SK-N-DZ (cell line): ENCODE data around the gene NADSYN1.

Source experiments
- DNase-seq: peaks from one replicate; pipeline ENCODE4 v3.0.0-alpha.2; 2015; ENCODE audit warnings: low spot score
- small RNA-seq, 2 experiments: library from RNA; depleted of rRNA; stranded (forward); fragments of <200 nt; gene quantifications; one replicate each; pipeline ENCODE3, GENCODE V24; 2014

NADSYN1 gene

DNA sequence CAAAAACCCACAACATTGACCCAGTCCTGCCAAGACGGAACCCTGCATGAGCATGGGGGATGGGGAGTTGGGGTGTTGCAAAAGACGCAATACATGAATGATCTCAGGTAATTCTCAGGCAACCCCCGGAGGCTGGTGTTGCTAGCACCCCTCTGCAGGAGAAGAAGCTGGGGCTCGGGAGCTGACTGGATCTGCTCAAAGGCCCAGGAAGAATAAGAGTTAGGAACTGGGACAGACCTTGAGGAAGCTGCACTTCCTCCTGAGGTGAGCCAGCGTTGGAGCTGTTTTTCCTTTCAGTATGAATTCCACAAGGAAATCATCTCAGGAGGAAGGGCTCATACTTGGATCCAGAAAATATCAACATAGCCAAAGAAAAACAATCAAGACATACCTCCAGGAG is 95.1 kb downstream of the NADSYN1 start, which contains the start of gene KRTAP5-9:
TSS of gene KRTAP5-9 (plus strand) at position 301 of the 400 bp plus-strand sequence. CDS start 238 bp downstream, outside the sequence.
- no peak for DNase-seq

- no peak for DNase-seq
Measured at GRCh38 chr11:71548716-71549151, 95.7 kb downstream of the NADSYN1 start.

Small RNA genes lying within 50 kb of the gene (small RNA-seq; reads per million reads assigned to genes)
- gene MIR6754, result 0 reads per million in 2 experiments
